Astrocyte (in vitro differentiated cells and primary cell): ENCODE measurements around the gene MYO1A. TPM values are rescaled to one million over a fixed set of nuclear protein-coding genes. Genes with fewer than 3 reads are reported as not detected.

Experiments
- DNase-seq: peaks from one replicate; pipeline ENCODE4 v3.0.0-alpha.2; 2010; ENCODE audit warnings: low read depth
- FAIRE-seq: peaks from 2 replicates; lab custom pipeline; 2011; peaks lifted over from hg19 to GRCh38; lab: Jason Lieb, UNC
- H2AFZ ChIP-seq: 2 replicates; pipeline ENCODE4 v1.6.0; 2012; ENCODE audit warnings: low read depth, low read length, inconsistent platforms
- H3K27ac ChIP-seq: 2 replicates; pipeline ENCODE4 v1.5.1; 2011; ENCODE audit warnings: low read depth, low read length, inconsistent platforms
- H3K27me3 ChIP-seq: 2 replicates; pipeline ENCODE4 v1.6.0; 2011; ENCODE audit warnings: low read length, inconsistent platforms; ENCODE audit not compliant: insufficient read depth
- H3K36me3 ChIP-seq: 2 replicates; pipeline ENCODE4 v1.5.1; 2011; ENCODE audit warnings: low read length, inconsistent platforms; ENCODE audit not compliant: insufficient read depth
- H3K4me1 ChIP-seq: 2 replicates; pipeline ENCODE4 v1.5.1; 2011; ENCODE audit warnings: low read length, inconsistent platforms; ENCODE audit not compliant: insufficient read depth
- H3K4me2 ChIP-seq: 2 replicates; pipeline ENCODE4 v1.6.0; 2012; ENCODE audit warnings: low read length, inconsistent platforms
- H3K4me3 ChIP-seq: 2 replicates; pipeline ENCODE4 v1.5.1; 2011; ENCODE audit warnings: low read depth, mild to moderate bottlenecking, low read length, inconsistent platforms; ENCODE audit not compliant: insufficient read depth
- H3K79me2 ChIP-seq: 2 replicates; pipeline ENCODE4 v1.6.0; 2012; ENCODE audit warnings: mild to moderate bottlenecking, low read length, inconsistent platforms; ENCODE audit not compliant: insufficient read depth
- H3K9ac ChIP-seq: 2 replicates; pipeline ENCODE4 v1.6.0; 2012; ENCODE audit warnings: mild to moderate bottlenecking, low read length, inconsistent platforms
- H3K9me3 ChIP-seq: 2 replicates; pipeline ENCODE4 v1.5.1; 2012; ENCODE audit warnings: low read depth, mild to moderate bottlenecking, low read length, inconsistent platforms; ENCODE audit not compliant: insufficient read depth
- H4K20me1 ChIP-seq: 2 replicates; pipeline ENCODE4 v1.6.0; 2012; ENCODE audit warnings: low read length, inconsistent platforms; ENCODE audit not compliant: insufficient read depth
- H3K27ac Mint-ChIP-seq: one replicate; pipeline ENCODE4 v1.8.0; 2021; ENCODE audit warnings: mild to moderate bottlenecking, mixed read lengths; ENCODE audit not compliant: unreplicated experiment
- H3K27me3 Mint-ChIP-seq: one replicate; pipeline ENCODE4 v1.8.0; 2021; ENCODE audit warnings: low read depth, mixed read lengths; ENCODE audit not compliant: unreplicated experiment
- H3K36me3 Mint-ChIP-seq: one replicate; pipeline ENCODE4 v1.8.0; 2021; ENCODE audit warnings: low read depth, mixed read lengths; ENCODE audit not compliant: unreplicated experiment
- H3K4me1 Mint-ChIP-seq: one replicate; pipeline ENCODE4 v1.8.0; 2021; ENCODE audit warnings: low read depth, mixed read lengths; ENCODE audit not compliant: unreplicated experiment
- H3K4me3 Mint-ChIP-seq: one replicate; pipeline ENCODE4 v1.8.0; 2021; ENCODE audit warnings: mild to moderate bottlenecking, moderate library complexity, mixed read lengths; ENCODE audit not compliant: unreplicated experiment
- H3K9me3 Mint-ChIP-seq: one replicate; pipeline ENCODE4 v1.8.0; 2021; ENCODE audit warnings: mild to moderate bottlenecking, mixed read lengths; ENCODE audit not compliant: unreplicated experiment
- EZH2 ChIP-seq: IDR thresholded peaks from 2 replicates; pipeline ENCODE4 v1.6.1; 2012; ENCODE audit warnings: mild to moderate bottlenecking, low read length, inconsistent platforms; ENCODE audit not compliant: insufficient read depth
- total RNA-seq: library from RNA; stranded (reverse); gene quantifications from 2 replicates; pipeline ENCODE4 v1.2.1, GENCODE V29; 2021
- TF ChIP-seq, protein P1 (sequence below): IDR thresholded peaks from 2 replicates; pipeline ENCODE4 v1.5.1; 2011; ENCODE audit warnings: low read depth, mild to moderate bottlenecking, inconsistent platforms, low read length, moderate library complexity; ENCODE audit not compliant: insufficient read depth

MYO1A gene
- total RNA-seq, 1 donor from 2014 or later: 0.34 TPM

DNA sequence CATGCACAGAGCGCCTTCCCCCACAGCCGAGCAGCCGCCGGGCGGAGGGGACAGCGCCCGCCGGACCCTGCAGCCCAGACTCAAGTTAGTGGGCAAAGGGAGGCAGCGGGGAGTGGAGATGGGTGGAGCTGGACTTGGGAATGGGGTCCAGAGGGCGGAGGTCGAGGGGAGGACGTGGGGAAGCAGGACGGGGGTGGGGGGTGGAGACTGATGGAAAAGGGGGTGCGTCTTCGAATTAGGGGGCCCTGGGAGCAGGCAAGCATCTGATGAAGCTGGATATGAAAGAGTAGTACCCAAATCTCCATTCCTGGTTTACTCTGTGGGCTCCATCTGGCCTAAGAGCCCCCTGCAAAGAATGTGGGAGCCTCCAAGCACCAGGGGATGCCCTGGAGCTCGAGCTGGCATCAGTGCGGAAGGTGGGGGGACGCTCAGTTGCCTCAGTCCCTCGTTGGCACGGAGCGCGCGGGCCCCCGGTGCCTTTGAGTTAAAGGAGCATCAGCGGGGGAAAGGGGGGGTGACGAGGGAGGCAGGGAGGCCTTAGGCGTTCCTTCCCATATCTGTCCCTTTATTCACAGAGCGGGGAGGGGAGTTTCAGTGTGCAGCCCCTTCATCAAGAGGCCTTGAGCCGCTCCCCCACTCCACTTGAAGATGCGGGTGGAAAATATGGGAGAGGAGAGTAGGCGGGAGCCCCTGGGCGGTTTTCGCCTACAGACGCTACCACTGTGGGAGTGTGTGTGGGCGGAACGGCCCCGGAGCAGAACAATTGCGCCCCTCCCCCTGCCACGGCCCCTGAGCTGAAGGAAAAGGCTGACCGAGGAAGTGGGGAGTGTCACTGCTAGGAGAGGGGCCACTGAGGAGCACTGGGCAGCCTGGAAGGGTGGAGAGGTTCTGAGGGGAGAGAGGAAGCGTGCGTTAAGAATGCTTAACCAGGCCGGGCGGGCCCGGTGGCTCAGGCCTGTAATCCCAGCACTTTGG lies 39.6 kb upstream of the MYO1A start:
- peak overlapping the region; percentile 60 for H3K27ac Mint-ChIP-seq
- H3K27me3 Mint-ChIP-seq: no peaks in the 10 kb centered on the region

DNA sequence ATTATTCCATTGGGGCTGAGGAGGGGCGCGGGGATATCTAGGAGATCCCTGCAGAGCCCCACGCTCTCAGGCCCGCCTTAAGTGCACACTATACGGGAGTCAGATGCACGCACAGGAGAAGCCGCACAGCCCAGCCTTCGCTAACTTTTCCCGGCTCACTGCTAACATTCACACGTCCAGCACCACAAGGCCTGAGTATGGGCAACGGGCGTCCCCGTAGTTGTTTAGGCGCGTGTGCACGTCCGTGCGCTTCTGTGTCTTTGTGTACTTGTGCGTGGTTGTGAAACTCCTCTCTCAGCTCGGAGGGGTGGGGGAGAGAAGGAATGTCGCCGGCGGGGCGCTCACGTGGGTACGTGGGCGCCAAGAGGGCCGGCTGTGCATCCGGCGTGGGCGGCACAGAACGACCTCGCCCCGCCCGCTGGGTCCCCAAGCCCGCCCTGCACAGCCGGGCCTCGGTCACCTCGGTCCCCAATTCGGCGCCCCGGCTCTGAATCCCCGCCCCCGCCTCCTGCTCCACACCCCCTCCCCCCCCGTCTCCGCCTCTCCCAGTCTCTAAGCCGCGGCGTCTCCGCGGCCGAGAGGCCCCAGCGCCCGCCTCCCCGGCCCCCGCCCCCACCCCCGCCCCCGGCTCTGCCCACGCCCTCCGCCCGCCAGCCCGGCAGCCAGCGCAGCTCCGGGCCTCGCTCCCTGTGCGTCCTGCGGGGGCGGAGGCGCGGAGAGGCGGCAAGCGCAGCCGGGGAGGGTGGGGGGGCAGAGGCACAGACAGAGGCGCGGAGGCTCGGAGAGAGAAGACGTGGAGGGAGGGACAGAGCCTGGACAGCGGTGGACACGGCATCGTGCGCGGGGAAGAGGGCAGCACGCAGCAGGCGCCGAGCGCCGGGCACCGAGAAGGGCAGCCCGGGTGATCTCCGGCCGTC lies 38.7 kb upstream of the MYO1A start, which contains the start of gene NAB2:
TSS of gene NAB2 (plus strand) at position 761 of the 917 bp plus-strand sequence. CDS start 158 bp downstream, outside the sequence.
- Histone ChIP-seq H3K79me2 (peaks cover 46% of the 10 kb centered on the region), H3K27me3 (no peaks in the 10 kb centered on the region), H3K4me3 (peak within 1 kb of the TSS; percentile 93), H4K20me1 (peaks cover 40% of the 10 kb centered on the region), H3K9ac (peak within 1 kb of the TSS; percentile 94), H3K4me1 (peaks cover 48% of the 10 kb centered on the region), H3K4me2 (peak within 1 kb of the TSS; percentile 99), H3K27ac (peak within 1 kb of the TSS; percentile 98), H3K36me3 (peaks cover 12% of the 10 kb centered on the region), H2AFZ (peak within 1 kb of the TSS; percentile 59), H3K9me3 (no peaks in the 10 kb centered on the region)
- no peaks in the 10 kb centered on the region for H3K27me3 Mint-ChIP-seq
- peak within 1 kb of the TSS; percentile 98 for H3K27ac Mint-ChIP-seq
- DNase-seq: peak; percentile 92
- TF ChIP-seq EZH2: no peak
- TF ChIP-seq, protein P1, sequence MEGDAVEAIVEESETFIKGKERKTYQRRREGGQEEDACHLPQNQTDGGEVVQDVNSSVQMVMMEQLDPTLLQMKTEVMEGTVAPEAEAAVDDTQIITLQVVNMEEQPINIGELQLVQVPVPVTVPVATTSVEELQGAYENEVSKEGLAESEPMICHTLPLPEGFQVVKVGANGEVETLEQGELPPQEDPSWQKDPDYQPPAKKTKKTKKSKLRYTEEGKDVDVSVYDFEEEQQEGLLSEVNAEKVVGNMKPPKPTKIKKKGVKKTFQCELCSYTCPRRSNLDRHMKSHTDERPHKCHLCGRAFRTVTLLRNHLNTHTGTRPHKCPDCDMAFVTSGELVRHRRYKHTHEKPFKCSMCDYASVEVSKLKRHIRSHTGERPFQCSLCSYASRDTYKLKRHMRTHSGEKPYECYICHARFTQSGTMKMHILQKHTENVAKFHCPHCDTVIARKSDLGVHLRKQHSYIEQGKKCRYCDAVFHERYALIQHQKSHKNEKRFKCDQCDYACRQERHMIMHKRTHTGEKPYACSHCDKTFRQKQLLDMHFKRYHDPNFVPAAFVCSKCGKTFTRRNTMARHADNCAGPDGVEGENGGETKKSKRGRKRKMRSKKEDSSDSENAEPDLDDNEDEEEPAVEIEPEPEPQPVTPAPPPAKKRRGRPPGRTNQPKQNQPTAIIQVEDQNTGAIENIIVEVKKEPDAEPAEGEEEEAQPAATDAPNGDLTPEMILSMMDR: no peak
- H3K4me3 Mint-ChIP-seq: peak within 1 kb of the TSS; percentile 98
- peaks cover 28% of the 10 kb centered on the region for H3K4me1 Mint-ChIP-seq
- no peaks in the 10 kb centered on the region for H3K9me3 Mint-ChIP-seq
- peaks cover 12% of the 10 kb centered on the region for H3K36me3 Mint-ChIP-seq
- FAIRE-seq: no peak

More for the DNA sequence above, 39.6 kb upstream of the MYO1A start:
- Mint-ChIP-seq H3K4me3 (peak overlapping the region; percentile 98), H3K36me3 (peaks cover 15% of the 10 kb centered on the region), H3K9me3 (no peaks in the 10 kb centered on the region), H3K4me1 (peaks cover 35% of the 10 kb centered on the region)
- Histone ChIP-seq H3K4me1 (peaks cover 57% of the 10 kb centered on the region), H3K9ac (peak overlapping the region; percentile 94), H3K9me3 (no peaks in the 10 kb centered on the region), H2AFZ (peak overlapping the region; percentile 58), H3K4me3 (peak overlapping the region; percentile 93), H4K20me1 (peaks cover 47% of the 10 kb centered on the region), H3K36me3 (peaks cover 16% of the 10 kb centered on the region), H3K27ac (peak overlapping the region; percentile 75), H3K27me3 (no peaks in the 10 kb centered on the region), H3K79me2 (peaks cover 53% of the 10 kb centered on the region), H3K4me2 (peak overlapping the region; percentile 99)
- TF ChIP-seq, protein P1: no peak
- DNase-seq (peak; percentile 36), FAIRE-seq (no peak)
